ENCODE measurements around the gene CD58. TPM values are rescaled to one million over a fixed set of nuclear protein-coding genes. Genes with fewer than 3 reads are reported as not detected.

The CD58 gene
- total and polyA plus RNA-seq, 2 experiments from 2014 or later = 6.1 to 20.0 TPM

DNA sequence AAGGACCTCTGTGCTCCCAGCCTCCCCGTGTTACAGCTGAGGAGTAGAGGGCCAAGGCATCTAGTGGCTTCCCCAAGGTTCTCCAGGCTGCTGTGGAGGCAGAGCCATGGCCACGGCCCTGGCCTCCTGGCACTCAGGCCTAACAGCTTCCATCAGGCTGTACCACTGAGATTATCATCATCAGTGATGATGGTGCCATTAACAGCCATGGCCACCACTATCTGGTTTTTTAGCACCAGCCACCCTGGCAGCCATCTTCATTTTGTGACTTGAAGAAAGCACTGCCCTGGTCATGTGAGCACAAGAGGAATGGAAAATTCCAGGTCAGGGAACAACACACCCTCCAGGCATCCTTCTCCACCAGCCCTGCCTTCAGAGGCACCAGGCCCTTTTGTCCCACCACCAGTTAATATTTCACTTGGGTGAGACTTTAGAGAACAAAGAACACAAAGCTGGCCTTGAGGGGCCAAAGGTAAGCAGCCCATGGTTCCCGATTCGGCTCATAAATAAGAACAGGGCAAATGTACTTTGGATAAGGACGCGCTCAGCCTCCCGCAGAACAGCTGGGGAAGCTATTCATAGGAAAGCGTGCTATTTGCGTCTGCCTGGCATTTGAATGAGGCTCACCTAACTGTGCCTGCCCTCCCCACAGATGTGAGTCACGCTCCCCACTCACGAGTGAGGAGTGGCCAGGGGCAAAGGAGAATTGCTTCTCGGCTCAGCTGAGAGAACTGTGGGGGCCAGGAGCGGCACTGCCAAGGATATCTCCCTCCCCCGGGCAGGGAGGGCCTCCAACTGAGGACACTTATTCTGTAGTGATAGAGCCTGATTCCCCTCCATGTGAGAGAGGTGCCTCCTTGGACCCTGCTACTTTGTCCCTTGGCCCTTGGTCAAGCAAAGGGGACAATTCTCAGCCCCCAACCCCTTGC, 95.6 kb downstream of the CD58 start:
- Histone ChIP-seq H3K9me3 (ENCODE audit: low read depth) (no peaks in the 10 kb centered on the region), H3K27ac (no peak overlapping the region), H3K36me3 (no peaks in the 10 kb centered on the region), H3K27me3 (no peaks in the 10 kb centered on the region), H3K4me1 (ENCODE audit: low read depth) (peaks cover 37% of the 10 kb centered on the region), H3K4me3 (no peak overlapping the region)
- TF ChIP-seq, protein P1, sequence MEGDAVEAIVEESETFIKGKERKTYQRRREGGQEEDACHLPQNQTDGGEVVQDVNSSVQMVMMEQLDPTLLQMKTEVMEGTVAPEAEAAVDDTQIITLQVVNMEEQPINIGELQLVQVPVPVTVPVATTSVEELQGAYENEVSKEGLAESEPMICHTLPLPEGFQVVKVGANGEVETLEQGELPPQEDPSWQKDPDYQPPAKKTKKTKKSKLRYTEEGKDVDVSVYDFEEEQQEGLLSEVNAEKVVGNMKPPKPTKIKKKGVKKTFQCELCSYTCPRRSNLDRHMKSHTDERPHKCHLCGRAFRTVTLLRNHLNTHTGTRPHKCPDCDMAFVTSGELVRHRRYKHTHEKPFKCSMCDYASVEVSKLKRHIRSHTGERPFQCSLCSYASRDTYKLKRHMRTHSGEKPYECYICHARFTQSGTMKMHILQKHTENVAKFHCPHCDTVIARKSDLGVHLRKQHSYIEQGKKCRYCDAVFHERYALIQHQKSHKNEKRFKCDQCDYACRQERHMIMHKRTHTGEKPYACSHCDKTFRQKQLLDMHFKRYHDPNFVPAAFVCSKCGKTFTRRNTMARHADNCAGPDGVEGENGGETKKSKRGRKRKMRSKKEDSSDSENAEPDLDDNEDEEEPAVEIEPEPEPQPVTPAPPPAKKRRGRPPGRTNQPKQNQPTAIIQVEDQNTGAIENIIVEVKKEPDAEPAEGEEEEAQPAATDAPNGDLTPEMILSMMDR (IDR thresholded peaks at IDR 0.05; ENCODE audit: low read depth, low read length) = no peak
- no peak for DNase-seq (ENCODE audit: low read depth in 1 of 2, low spot score in 1 of 2)

DNA sequence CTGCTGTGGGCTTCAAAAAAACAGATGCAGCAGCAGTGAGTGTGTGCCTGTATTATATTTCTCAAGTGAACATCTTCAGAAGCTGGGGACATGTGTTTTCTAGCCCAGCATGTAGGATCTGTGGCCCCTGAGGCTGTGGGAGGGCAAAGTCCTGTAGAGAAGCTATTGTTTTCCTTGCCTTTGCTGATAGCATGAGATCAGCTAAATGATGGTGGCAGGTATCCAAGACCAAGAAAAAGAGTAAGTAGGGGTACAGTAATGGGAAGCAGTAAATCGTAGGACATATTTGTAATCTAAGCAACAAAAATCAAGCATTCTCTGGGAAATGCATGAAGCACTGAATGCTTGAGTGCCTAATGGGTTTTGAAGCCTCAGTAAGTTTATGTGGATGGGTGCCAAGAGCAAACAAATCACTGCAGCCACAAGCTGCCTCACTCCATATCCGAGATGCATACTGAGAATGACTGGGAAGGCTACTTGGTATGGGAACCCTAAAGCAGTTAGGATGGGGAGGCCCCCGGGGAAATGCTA, 98.3 kb downstream of the CD58 start:
- peak in 1 of 2 donors; percentile 36 for DNase-seq (ENCODE audit: low read depth in 1 of 2, low spot score in 1 of 2)
- H3K4me1 ChIP-seq (ENCODE audit: low read depth) = peaks cover 42% of the 10 kb centered on the region
- H3K36me3 ChIP-seq = no peaks in the 10 kb centered on the region
- TF ChIP-seq, protein P1 (IDR thresholded peaks at IDR 0.05; ENCODE audit: low read depth, low read length) = no peak
- H3K4me3 ChIP-seq = no peak overlapping the region
- no peaks in the 10 kb centered on the region for H3K9me3 ChIP-seq (ENCODE audit: low read depth)
- H3K27me3 ChIP-seq = no peaks in the 10 kb centered on the region
- no peak overlapping the region for H3K27ac ChIP-seq

DNA sequence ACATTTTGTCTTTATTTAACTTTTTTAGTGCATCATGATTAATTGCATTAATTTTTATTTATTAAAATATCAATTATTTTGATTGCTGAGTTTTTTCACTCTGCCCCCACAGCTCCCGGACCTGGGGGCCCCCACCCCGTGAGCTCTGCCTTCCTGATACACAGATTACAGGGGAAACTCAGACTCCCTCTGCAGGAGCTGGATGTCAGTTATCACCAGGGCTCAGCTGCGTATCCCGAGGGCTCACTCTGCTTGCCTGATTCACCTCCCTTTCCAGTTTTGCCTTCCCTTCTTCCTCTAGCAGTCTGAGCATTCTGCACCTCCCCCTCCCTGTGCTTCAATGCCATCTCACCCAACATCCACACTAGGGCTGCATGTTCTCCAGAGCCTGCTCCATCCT, 99.6 kb downstream of the CD58 start:
- TF ChIP-seq, protein P1 (IDR thresholded peaks at IDR 0.05; ENCODE audit: low read depth, low read length) = no peak
- DNase-seq (ENCODE audit: low read depth in 1 of 2, low spot score in 1 of 2) = no peak
- no peaks in the 10 kb centered on the region for H3K36me3 ChIP-seq
- no peaks in the 10 kb centered on the region for H3K9me3 ChIP-seq (ENCODE audit: low read depth)
- peaks cover 42% of the 10 kb centered on the region for H3K4me1 ChIP-seq (ENCODE audit: low read depth)
- H3K27ac ChIP-seq = no peak overlapping the region
- no peak overlapping the region for H3K4me3 ChIP-seq
- H3K27me3 ChIP-seq = no peaks in the 10 kb centered on the region

DNA sequence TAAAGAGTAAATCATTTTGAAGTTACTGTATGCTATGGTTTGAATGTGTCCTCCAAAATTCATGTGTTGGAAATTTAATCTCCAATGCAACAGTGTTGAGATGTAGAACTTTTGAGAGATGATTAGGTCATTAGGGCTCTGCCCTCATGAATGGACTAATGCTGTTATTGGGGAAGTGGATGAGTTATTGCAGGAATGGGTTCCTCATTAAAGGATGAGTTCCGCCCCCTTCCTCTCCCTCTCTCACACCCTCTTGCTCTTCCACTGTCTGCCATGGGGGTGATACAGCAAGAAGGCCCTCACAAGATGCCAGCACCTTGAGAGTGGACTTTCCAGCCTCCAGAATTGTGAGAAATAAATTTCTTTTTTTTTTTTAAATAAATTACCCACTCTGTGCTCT, 100.2 kb downstream of the CD58 start:
- H3K4me1 ChIP-seq (ENCODE audit: low read depth) = peaks cover 44% of the 10 kb centered on the region
- H3K9me3 ChIP-seq (ENCODE audit: low read depth) = no peaks in the 10 kb centered on the region
- no peak overlapping the region for H3K27ac ChIP-seq
- TF ChIP-seq, protein P1 (IDR thresholded peaks at IDR 0.05; ENCODE audit: low read depth, low read length) = no peak
- no peak overlapping the region for H3K4me3 ChIP-seq
- no peaks in the 10 kb centered on the region for H3K27me3 ChIP-seq
- no peaks in the 10 kb centered on the region for H3K36me3 ChIP-seq
- no peak for DNase-seq (ENCODE audit: low read depth in 1 of 2, low spot score in 1 of 2)

DNA sequence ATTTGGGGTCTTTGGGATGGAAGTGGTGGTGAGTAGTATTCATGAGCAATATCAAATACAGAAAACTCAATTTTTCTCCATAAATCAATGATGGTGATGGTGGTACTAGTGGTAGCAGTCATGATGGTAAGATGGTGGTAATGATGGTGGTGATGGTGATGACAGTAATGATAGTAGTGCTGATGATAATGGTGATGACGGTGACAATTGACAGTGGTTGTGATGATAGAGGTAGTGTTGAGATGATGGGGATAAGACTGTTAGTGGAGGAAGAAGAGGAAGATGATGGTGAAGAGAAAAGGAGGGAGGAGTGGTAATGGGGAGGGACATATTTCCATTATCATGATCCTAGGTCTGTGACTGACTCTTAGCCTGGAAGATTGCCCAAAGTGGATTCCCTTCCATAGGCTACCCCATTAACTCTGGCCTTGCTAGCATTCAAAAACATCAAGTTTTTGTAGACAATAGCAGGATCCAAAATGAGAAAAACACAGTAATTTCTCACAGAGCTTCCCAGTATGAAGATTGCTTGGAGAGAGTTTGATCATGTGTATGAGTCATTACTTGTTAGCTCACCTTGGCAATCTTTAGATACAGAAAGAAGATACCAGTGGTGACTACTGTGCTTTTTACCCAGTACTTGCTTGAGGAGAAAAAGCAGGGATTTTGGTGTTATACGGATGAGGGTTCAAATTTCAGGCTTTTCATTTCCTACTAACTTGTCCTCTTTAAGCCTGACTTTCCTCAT, 103.8 kb downstream of the CD58 start:
- peaks cover 73% of the 10 kb centered on the region for H3K4me1 ChIP-seq (ENCODE audit: low read depth)
- no peaks in the 10 kb centered on the region for H3K36me3 ChIP-seq
- no peak overlapping the region for H3K4me3 ChIP-seq

More for the DNA sequence above, 103.8 kb downstream of the CD58 start:
- H3K9me3 ChIP-seq (ENCODE audit: low read depth) = no peaks in the 10 kb centered on the region
- TF ChIP-seq, protein P1 (IDR thresholded peaks at IDR 0.05; ENCODE audit: low read depth, low read length) = no peak
- DNase-seq (ENCODE audit: low read depth in 1 of 2, low spot score in 1 of 2) = no peak
- H3K27ac ChIP-seq = peak overlapping the region; percentile 99
- H3K27me3 ChIP-seq = no peaks in the 10 kb centered on the region
